Fibroblast of pulmonary artery (primary cell): ENCODE results near the gene FAF1.

Experiments used
- DNase-seq: peaks from one replicate; pipeline ENCODE4 v3.0.0-alpha.2; 2010; ENCODE audit warnings: low read depth
- H3K4me3 ChIP-seq: replicated peaks from 2 replicates; pipeline ENCODE4 v1.5.1; 2011; ENCODE audit warnings: low read depth, mild to moderate bottlenecking, control low read depth, low read length, moderate library complexity
- TF ChIP-seq, protein P1 (sequence below): IDR thresholded peaks from 2 replicates; pipeline ENCODE4 v1.5.1; 2011; ENCODE audit warnings: mild to moderate bottlenecking, control low read depth, low read length, inconsistent platforms; ENCODE audit errors: missing control alignments

The FAF1 gene

DNA sequence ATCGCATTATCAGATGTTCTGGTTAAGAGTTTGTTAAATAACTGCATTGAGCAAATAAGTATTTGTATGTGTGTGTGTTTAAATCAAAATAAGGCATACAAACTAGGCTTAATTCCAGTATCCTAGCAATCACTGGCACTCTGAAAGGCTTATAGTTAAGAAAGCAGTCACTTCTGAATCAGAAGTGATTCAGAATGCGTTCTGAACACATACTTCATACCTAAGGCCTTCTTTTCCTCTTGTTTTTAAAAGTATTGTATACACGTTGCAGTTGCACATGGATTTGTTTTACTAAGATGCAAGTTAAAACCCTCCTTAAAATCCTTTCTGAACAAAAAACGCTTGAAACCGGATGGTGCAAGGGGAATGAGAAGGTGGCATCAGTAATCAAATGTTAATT is 298.4 kb downstream of the FAF1 start:
- H3K4me3 ChIP-seq, result no peak overlapping the region
- no peak for DNase-seq
- TF ChIP-seq, protein P1, sequence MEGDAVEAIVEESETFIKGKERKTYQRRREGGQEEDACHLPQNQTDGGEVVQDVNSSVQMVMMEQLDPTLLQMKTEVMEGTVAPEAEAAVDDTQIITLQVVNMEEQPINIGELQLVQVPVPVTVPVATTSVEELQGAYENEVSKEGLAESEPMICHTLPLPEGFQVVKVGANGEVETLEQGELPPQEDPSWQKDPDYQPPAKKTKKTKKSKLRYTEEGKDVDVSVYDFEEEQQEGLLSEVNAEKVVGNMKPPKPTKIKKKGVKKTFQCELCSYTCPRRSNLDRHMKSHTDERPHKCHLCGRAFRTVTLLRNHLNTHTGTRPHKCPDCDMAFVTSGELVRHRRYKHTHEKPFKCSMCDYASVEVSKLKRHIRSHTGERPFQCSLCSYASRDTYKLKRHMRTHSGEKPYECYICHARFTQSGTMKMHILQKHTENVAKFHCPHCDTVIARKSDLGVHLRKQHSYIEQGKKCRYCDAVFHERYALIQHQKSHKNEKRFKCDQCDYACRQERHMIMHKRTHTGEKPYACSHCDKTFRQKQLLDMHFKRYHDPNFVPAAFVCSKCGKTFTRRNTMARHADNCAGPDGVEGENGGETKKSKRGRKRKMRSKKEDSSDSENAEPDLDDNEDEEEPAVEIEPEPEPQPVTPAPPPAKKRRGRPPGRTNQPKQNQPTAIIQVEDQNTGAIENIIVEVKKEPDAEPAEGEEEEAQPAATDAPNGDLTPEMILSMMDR, result no peak

DNA sequence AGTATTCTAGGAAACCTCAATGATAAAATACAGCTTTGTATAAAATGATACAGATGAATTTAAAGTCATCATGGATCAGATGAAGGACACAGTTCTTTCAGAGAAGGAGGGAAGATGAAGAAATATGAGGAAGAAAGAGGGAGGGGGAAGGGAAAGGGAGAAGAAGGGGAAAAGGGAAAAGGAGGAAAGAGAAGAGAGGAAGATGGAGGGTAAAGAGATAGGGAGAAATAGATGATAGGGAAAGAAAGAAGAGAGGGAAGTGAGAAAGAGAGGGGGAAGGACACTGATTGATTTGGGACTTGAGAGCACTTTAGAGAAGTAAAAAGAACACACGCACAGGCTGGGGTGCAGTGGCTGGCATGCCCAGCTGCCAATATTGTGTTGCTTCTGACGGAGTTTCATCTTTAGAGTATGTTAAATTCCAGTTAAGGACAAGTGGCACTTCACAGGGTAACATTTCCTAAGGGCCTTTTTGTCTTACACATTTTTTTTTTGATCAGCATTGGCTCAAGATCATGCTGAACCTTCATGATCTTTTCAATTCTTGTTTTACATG is 300.9 kb downstream of the FAF1 start:
- DNase-seq, result no peak
- TF ChIP-seq, protein P1, result no peak
- H3K4me3 ChIP-seq, result no peak overlapping the region

DNA sequence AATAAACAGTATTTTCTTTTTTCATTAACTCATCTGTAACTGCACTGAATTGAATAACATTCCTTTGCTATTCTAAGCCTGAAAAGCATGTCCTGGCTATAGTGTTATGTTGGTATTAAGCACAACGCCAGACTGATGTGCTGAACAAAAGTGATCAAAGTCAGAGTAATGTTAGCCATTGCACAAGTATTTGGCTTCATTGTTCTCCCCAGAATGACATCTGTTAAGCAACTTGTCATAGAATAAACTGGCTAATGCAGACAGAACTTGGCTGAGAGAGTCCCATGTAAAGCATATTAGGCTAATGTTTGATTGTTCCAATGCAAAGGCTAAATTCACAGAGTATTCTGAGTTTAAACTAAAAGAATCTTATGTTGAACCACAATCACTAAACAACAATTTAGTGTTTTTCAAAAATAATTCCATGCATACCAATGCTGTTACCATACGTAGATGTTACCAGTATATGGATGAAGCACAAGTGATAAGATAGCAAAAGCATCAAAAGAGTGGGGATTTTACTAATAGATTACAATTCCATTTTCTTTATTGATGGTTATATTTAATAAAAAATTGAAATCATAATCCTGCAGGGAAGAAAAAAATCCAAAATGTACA is 301.5 kb downstream of the FAF1 start:
- TF ChIP-seq, protein P1, result no peak
- no peak overlapping the region for H3K4me3 ChIP-seq
- DNase-seq, result peak; percentile 70

DNA sequence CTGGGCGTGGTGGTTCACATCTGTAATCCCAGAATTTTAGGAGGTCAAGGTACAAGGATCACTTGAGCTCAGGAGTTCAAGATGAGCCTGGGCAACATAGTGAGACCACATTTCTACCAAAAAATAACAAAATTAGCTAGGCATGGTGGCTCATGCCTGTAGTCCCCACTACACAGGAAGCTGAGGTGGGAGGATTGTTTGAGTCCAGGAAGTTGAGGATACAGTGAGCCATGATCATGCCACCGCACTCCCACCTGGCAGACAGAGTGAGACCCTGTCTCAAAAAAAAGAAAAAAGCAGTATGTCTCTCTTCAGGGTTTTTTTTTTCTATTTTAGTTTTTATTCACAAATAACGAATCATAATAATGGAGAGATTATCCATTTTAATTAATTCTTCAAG is 303.1 kb downstream of the FAF1 start:
- TF ChIP-seq, protein P1, result no peak
- no peak for DNase-seq
- no peak overlapping the region for H3K4me3 ChIP-seq

DNA sequence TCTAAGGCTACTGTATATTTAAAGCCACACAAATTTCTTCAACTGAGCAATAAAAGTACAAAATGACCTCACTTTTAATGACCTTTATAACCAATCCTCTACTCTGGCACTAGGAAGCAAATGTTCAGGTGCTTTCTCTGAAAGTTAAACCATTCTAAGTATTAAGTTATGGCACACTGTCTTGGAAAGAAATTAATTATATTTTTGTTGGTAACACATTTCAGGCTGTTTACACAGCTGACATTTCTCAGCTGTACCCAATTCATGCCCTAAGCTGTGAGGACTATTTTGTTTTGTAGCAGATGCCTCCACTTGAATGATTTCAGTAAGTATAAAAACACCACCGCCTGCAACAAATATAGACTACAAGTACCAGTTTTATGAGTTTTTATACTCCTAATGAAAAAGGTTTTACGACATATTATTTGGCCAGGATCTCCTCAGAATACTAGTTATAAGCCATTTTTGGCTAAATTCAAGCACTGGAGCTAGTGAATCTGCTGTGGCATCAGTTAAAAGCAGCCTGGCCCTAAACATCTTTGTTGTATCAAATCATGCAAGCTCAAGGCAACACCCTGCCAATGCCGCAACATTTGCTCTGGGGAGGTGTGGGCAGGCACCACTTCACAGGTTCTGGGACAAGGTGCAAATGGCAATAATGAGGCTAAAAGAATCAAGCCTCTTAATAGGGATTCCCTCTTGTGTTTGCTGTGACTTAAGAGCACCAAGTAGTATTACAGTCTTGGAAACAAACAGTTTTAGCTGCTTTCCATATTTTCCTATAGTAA is 308.4 kb downstream of the FAF1 start:
- DNase-seq, result no peak
- TF ChIP-seq, protein P1, result no peak
- no peak overlapping the region for H3K4me3 ChIP-seq

DNA sequence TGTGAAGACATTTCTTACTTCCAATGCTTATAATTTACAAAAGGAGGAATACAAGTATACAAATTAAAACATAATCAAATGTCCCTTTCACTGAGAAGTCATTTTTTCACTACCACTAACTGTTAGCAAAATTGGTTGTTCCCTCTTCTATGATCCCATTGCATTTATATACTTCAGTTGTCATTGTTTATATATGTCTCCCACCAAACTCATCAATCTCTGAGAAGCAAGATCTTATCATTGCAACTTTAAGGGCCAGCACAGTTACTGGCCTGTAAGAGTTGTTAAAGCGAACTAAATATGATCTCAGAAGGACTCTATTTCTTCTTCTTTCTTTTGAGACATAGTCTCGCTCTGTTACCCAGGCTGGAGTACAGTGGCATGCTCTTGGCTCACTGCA is 313.5 kb downstream of the FAF1 start:
- TF ChIP-seq, protein P1, result no peak
- no peak overlapping the region for H3K4me3 ChIP-seq
- no peak for DNase-seq
